Omental fat pad (tissue), 4 donors: Measurements from ENCODE around the gene PLAC8L1. TPM values are rescaled to one million over a fixed set of nuclear protein-coding genes. Genes with fewer than 3 reads are reported as not detected.

Experiments used
- ATAC-seq: fragments of 150-250 bp; one replicate; pipeline ENCODE4 v1.9.1; 2016; ENCODE audit warnings: mild to moderate bottlenecking, moderate library complexity; ENCODE audit not compliant: low FRiP score
- DNase-seq: peaks from one replicate; pipeline ENCODE4 v3.0.0-alpha.2; 2019; ENCODE audit warnings: low spot score
- CTCF ChIP-seq, 3 donors: fragments of 450-650 bp; IDR thresholded peaks; one replicate each; pipeline ENCODE4 v1.5.1; 2016 to 2017; ENCODE audit warnings: antibody characterized with exemption in 3 of 3, mild to moderate bottlenecking in 3 of 3, moderate library complexity in 2 of 3
- small RNA-seq: library from RNA; depleted of rRNA; stranded (forward); fragments of <200 nt; gene quantifications from one replicate; pipeline ENCODE3, GENCODE V24; 2016
- total RNA-seq, 4 donors: library from RNA; depleted of rRNA; stranded (reverse); fragments of >200 nt; gene quantifications; one replicate each; pipeline ENCODE4 v1.1.0, GENCODE V29; 2016

The PLAC8L1 gene
- total RNA-seq, 4 donors from 2014 or later = not detected

- DNase-seq (no peak), ATAC-seq (no peak)
- no peak for TF ChIP-seq CTCF (IDR thresholded peaks at IDR 0.05)
Measured at GRCh38 chr5:146039420-146039819, 66.0 kb downstream of the PLAC8L1 start.

GRCh38 chr5:146034605-146035004 lies 70.8 kb downstream of the PLAC8L1 start:
- ATAC-seq (no peak), DNase-seq (no peak)
- TF ChIP-seq CTCF (IDR thresholded peaks at IDR 0.05) = no peak

Small RNA genes within 50 kb of the gene (small RNA-seq; reads per million reads assigned to genes)
- gene AC091959.1 = not detected

Other genes with a start within 250 kb of the PLAC8L1 start
- gene GRXCR2, start 232.6 kb downstream of the PLAC8L1 start, total RNA-seq = not detected
- 1 to 10 TPM in 3 of 4 donors, under 1 TPM in 1; 0.65 to 4.2 (median 2.1) TPM for gene SH3RF2, start 169.0 kb downstream of the PLAC8L1 start, total RNA-seq
- 10 to 100 TPM; 62.7 to 92.2 (median 83.9) TPM for gene LARS1, start 77.1 kb upstream of the PLAC8L1 start, total RNA-seq
- 10 to 100 TPM; 14.9 to 38.9 (median 17.3) TPM for gene RBM27, start 98.0 kb upstream of the PLAC8L1 start, total RNA-seq
- under 1 TPM in 1 of 4 donors, not detected in 3; 0.32 TPM for gene POU4F3, start 233.3 kb upstream of the PLAC8L1 start, total RNA-seq